ENCODE results near the gene MAP2K5. TPM values are rescaled to one million over a fixed set of nuclear protein-coding genes. Genes with fewer than 3 reads are reported as not detected.

Gene MAP2K5
- total and polyA plus RNA-seq, 10 of the 15 experiments (the other 5 are each of a cell fraction or from before 2014, with no cell fraction given): 1.3 to 19.4 (median 9.6) TPM

- Histone ChIP-seq H3K4me3 (no peak overlapping the region), H2AFZ (ENCODE audit: control insufficient read depth, low read depth, low read length) (no peak overlapping the region), H3K4me2 (ENCODE audit: control insufficient read depth, insufficient read depth) (no peak overlapping the region), H4K20me1 (ENCODE audit: control insufficient read depth, insufficient read depth) (no peaks in the 10 kb centered on the region), H3K9me3 (replicated peaks; ENCODE audit: control insufficient read depth, insufficient read depth, low read length) (no peaks in the 10 kb centered on the region), H3K27me3 (replicated peaks in 1 of 2; ENCODE audit: control insufficient read depth in 2 of 2, insufficient read depth in 2 of 2, low read length in 1 of 2) (no peaks in the 10 kb centered on the region), H3K9ac (ENCODE audit: control insufficient read depth, insufficient read depth, low read length) (no peak overlapping the region), H3K79me2 (ENCODE audit: control insufficient read depth, insufficient read depth, low read length) (no peaks in the 10 kb centered on the region), H3K27ac (ENCODE audit: control insufficient read depth, insufficient read depth) (no peak overlapping the region), H3K36me3 (ENCODE audit: control insufficient read depth in 2 of 2, insufficient read depth in 2 of 2, low read length in 1 of 2) (peaks cover 0 to 4% of the 10 kb centered on the region in 2 experiments; a peak in 2 of 4 replicates), H3K4me1 (ENCODE audit: control insufficient read depth, insufficient read depth, low read length) (no peaks in the 10 kb centered on the region)
- SMC1A ChIA-PET (ENCODE audit: uncharacterized antibody, unreplicated experiment): interaction anchor here (1.3 kb wide), 1 partner anchor 27 kb away, joined by 3 read pairs; no protein-coding TSS in a partner anchor
- no peak for DNase-seq (ENCODE audit: low read depth, low spot score)
- FAIRE-seq: peak; percentile 31
- TF ChIP-seq ZNF217 (IDR thresholded peaks at IDR 0.05) (no peak), ZBTB40 (IDR thresholded peaks at IDR 0.05; ENCODE audit: borderline replicate concordance) (no peak), HCFC1 (IDR thresholded peaks at IDR 0.05; ENCODE audit: low read length) (no peak), SREBF2 (IDR thresholded peaks at IDR 0.05; ENCODE audit: low read length) (no peak), JUNB (IDR thresholded peaks at IDR 0.05) (no peak), CTCF (IDR thresholded peaks at IDR 0.05 in 2 of 3, conservative IDR thresholded peaks at IDR 0.05 in 1 of 3; ENCODE audit: control insufficient read depth in 2 of 3, extremely low read depth in 1 of 3, insufficient read depth in 1 of 3, low read depth in 3 of 3, low read length in 3 of 3) (no peak)
- whole genome bisulfite sequencing (ENCODE audit: insufficient coverage, insufficient replicate concordance, low lambda C conversion rate, missing lambda C conversion rate): over 99% methylated on average over 6 of the region's 6 CpGs
- RAD21 ChIA-PET (ENCODE audit: unreplicated experiment): no interaction called here
- POLR2A ChIA-PET: no interaction called here
- ATAC-seq: no peak
- intact Hi-C loops (cut with micrococcal nuclease; ENCODE audit: unreplicated experiment): no loop called here
- no TSS peak for BruUV-seq (replicated peaks)
- CTCF ChIA-PET: interaction anchor here (1.1 to 1.2 kb wide), 2 partner anchors 92 to 242 kb away, joined by 4 read pairs; no protein-coding TSS in a partner anchor
- in situ Hi-C loops (cut with MboI): no loop called here
These were observed 51.1 kb downstream of the MAP2K5 start for GRCh38 chr15:67593562-67593961.

All from GM12878 (cell line).